ENCODE measurements around the gene TMC8.

The TMC8 gene

GRCh38 chr17:78095035-78095434 lies 35.5 kb upstream of the TMC8 start:
- Histone ChIP-seq H2AFZ (ENCODE audit: low read depth, low read length) (no peak overlapping the region), H3K9me3 (ENCODE audit: insufficient read depth, low read length) (no peaks in the 10 kb centered on the region), H3K36me3 (replicated peaks; ENCODE audit: low read depth, low read length) (no peaks in the 10 kb centered on the region), H3K9ac (ENCODE audit: low read length) (no peak overlapping the region), H3K4me2 (ENCODE audit: low read length) (no peak overlapping the region), H3K27me3 (ENCODE audit: low read depth, low read length) (peaks cover 8% of the 10 kb centered on the region; the same call in 1 of the 2 replicates), H3K27ac (ENCODE audit: low read length) (no peak overlapping the region), H3K79me2 (ENCODE audit: low read length) (no peaks in the 10 kb centered on the region), H3K4me3 (ENCODE audit: low read length) (no peak overlapping the region), H3K4me1 (ENCODE audit: low read length) (no peaks in the 10 kb centered on the region), H4K20me1 (ENCODE audit: insufficient read depth, low read length) (no peaks in the 10 kb centered on the region)
- TF ChIP-seq CTCF (IDR thresholded peaks at IDR 0.05; ENCODE audit: low read depth, low read length) (no peak), EZH2phosphoT487 (IDR thresholded peaks at IDR 0.05; ENCODE audit: low read depth) (no peak)

GRCh38 chr17:78096093-78096492 lies 34.5 kb upstream of the TMC8 start:
- Histone ChIP-seq H3K27me3 (ENCODE audit: low read depth, low read length) (peaks cover 6% of the 10 kb centered on the region; the same call in 1 of the 2 replicates), H3K27ac (ENCODE audit: low read length) (no peak overlapping the region), H3K4me1 (ENCODE audit: low read length) (no peaks in the 10 kb centered on the region), H4K20me1 (ENCODE audit: insufficient read depth, low read length) (no peaks in the 10 kb centered on the region), H3K79me2 (ENCODE audit: low read length) (no peaks in the 10 kb centered on the region), H2AFZ (ENCODE audit: low read depth, low read length) (no peak overlapping the region), H3K4me3 (ENCODE audit: low read length) (no peak overlapping the region), H3K4me2 (ENCODE audit: low read length) (no peak overlapping the region), H3K9ac (ENCODE audit: low read length) (no peak overlapping the region), H3K9me3 (ENCODE audit: insufficient read depth, low read length) (no peaks in the 10 kb centered on the region), H3K36me3 (replicated peaks; ENCODE audit: low read depth, low read length) (no peaks in the 10 kb centered on the region)
- TF ChIP-seq CTCF (IDR thresholded peaks at IDR 0.05; ENCODE audit: low read depth, low read length) (no peak), EZH2phosphoT487 (IDR thresholded peaks at IDR 0.05; ENCODE audit: low read depth) (no peak)

DNA sequence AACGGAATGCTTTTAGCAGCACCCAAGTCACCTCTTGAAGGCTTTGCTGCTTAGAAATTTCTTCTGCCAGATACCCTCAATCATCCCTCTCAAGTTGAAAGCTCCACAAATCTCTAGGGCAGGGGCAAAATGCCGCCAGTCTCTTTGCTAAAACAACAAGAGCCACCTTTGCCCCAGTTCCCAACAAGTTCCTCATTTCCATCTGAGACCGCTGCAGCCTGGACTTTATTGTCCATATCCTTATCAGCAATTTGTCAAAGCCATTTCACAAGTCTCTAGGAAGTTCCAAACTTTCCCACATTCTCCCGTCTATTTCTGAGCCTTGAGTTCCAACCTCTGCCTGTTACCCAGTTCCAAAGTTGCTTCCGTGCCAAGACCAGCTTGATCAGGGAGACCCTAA lies 29.5 kb upstream of the TMC8 start:
- no peaks in the 10 kb centered on the region for H3K4me1 ChIP-seq (ENCODE audit: low read length)
- no peak overlapping the region for H3K9ac ChIP-seq (ENCODE audit: low read length)
- H3K4me2 ChIP-seq (ENCODE audit: low read length): no peak overlapping the region
- H3K4me3 ChIP-seq (ENCODE audit: low read length): no peak overlapping the region
- H3K36me3 ChIP-seq (replicated peaks; ENCODE audit: low read depth, low read length): no peaks in the 10 kb centered on the region
- TF ChIP-seq CTCF (IDR thresholded peaks at IDR 0.05; ENCODE audit: low read depth, low read length) (no peak), EZH2phosphoT487 (IDR thresholded peaks at IDR 0.05; ENCODE audit: low read depth) (no peak)
- no peak overlapping the region for H3K27ac ChIP-seq (ENCODE audit: low read length)
- H3K27me3 ChIP-seq (ENCODE audit: low read depth, low read length): no peaks in the 10 kb centered on the region
- no peaks in the 10 kb centered on the region for H4K20me1 ChIP-seq (ENCODE audit: insufficient read depth, low read length)
- no peaks in the 10 kb centered on the region for H3K9me3 ChIP-seq (ENCODE audit: insufficient read depth, low read length)
- no peak overlapping the region for H2AFZ ChIP-seq (ENCODE audit: low read depth, low read length)
- H3K79me2 ChIP-seq (ENCODE audit: low read length): no peaks in the 10 kb centered on the region

GRCh38 chr17:78101542-78101941 lies 29.0 kb upstream of the TMC8 start:
- Histone ChIP-seq H3K36me3 (replicated peaks; ENCODE audit: low read depth, low read length) (no peaks in the 10 kb centered on the region), H3K4me3 (ENCODE audit: low read length) (no peak overlapping the region), H3K4me1 (ENCODE audit: low read length) (no peaks in the 10 kb centered on the region), H3K9me3 (ENCODE audit: insufficient read depth, low read length) (no peaks in the 10 kb centered on the region), H3K79me2 (ENCODE audit: low read length) (no peaks in the 10 kb centered on the region), H3K27me3 (ENCODE audit: low read depth, low read length) (no peaks in the 10 kb centered on the region), H4K20me1 (ENCODE audit: insufficient read depth, low read length) (no peaks in the 10 kb centered on the region), H2AFZ (ENCODE audit: low read depth, low read length) (no peak overlapping the region), H3K4me2 (ENCODE audit: low read length) (no peak overlapping the region), H3K27ac (ENCODE audit: low read length) (no peak overlapping the region), H3K9ac (ENCODE audit: low read length) (no peak overlapping the region)
- TF ChIP-seq EZH2phosphoT487 (IDR thresholded peaks at IDR 0.05; ENCODE audit: low read depth) (no peak), CTCF (IDR thresholded peaks at IDR 0.05; ENCODE audit: low read depth, low read length) (no peak)

Measured in OCI-LY3 (cell line).